Activated CD4-positive, alpha-beta T cell treated with anti-CD3 and anti-CD28 coated beads, Interleukin-2, amount 50 U/mL, for 24 hours (primary cell): ENCODE results near the gene TASP1.

Source experiments
- DNase-seq, 2 donors: peaks; one replicate each; pipeline ENCODE4 v3.0.0-alpha.2; 2020; ENCODE audit warnings: low read depth in 1 of 2, low spot score in 1 of 2

The TASP1 gene

GRCh38 chr20:13355411-13355810 lies 283.3 kb downstream of the TASP1 start:
- no peak for DNase-seq

- DNase-seq: no peak
These were observed 285.3 kb downstream of the TASP1 start for GRCh38 chr20:13353261-13353945.

GRCh38 chr20:13349235-13349604 lies 289.5 kb downstream of the TASP1 start:
- DNase-seq: no peak

GRCh38 chr20:13348311-13349234 lies 290.2 kb downstream of the TASP1 start:
- DNase-seq: no peak

GRCh38 chr20:13344671-13345070 lies 294.1 kb downstream of the TASP1 start:
- DNase-seq: no peak

GRCh38 chr20:13342469-13343242 lies 296.1 kb downstream of the TASP1 start:
- no peak for DNase-seq

- no peak for DNase-seq
These were observed 296.9 kb downstream of the TASP1 start for GRCh38 chr20:13341737-13342393.

GRCh38 chr20:13340088-13340487 lies 298.6 kb downstream of the TASP1 start:
- no peak for DNase-seq
